Superior temporal gyrus (tissue), 1 donor: ENCODE results near the gene DGAT2.
A peak's percentile ranks its signal among the peaks of the same experiment; 100 is the strongest.

Experiments used
- DNase-seq: peaks from one replicate; pipeline ENCODE4 v3.0.0-alpha.2; 2016; ENCODE audit errors: extremely low spot score

DGAT2 gene

DNA sequence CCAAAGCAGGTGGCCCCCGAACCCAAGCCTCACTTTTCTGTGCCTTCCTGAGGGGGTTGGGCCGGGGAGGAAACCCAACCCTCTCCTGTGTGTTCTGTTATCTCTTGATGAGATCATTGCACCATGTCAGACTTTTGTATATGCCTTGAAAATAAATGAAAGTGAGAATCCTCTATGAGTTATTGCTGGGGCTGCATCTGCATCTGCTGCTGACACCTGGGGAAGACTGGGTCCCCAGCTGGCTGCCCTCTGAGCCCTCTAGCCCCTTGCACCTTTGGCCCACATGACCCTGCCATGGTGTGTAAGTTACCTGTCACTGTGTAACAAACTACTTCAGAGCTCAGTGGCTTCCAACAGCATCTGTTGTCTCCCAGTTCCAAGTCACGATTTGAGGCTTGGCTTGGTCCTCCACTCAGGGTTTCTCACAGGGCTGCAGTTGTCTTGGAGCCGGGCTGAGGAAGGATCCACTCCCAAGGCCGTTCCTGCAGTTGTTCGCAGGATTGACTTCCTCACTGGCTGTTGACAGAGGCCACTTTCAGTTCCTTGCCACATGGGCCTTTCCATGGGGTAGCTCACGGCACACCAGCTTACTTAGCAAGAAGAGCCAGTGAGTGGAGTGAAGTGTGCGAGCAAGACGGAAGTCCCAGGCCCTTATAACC, 32.9 kb downstream of the DGAT2 start:
- peak; percentile 23 for DNase-seq

DNA sequence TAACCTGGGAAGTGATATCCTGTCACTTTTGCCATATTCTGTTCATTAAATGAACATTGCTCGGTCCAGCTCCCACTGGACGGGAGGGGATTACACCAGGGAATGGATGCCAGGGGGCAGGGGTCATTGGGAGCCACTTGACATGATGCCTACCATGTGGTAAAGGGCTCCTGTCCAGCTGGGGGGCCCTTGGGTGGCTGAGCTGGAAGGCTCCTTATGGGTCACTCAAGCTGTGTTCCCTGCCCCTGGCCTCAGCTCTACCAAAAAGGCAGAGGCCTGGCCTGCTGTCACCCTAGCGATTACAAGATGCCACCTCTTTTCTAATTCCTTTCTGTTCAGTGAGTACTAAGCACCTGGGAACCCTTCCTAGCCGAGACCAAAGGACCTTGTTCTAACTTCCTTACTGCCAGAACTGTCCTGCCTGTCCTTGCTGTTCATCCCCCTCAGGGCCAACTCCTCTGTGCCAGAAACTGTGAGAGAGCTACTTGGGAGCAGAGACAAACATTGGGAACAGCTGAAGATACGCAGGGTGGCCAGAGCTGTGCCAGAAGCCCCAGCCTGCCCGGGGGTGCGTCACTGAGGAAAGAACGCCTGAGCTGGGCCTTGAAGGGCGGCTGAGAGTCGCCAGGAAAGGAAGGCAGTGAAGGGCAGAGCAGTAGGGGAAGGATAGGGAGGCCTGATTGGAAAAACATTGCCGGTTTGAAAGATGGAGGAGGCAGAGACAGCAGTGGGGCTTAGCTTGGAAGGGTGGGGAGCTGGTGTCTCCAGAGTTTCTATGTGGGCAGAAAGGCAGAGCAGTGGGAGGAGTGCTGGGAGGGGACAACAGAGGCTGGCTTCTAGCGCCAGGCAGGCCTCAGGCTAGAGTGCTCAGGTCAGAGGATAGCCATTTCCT, 33.7 kb downstream of the DGAT2 start:
- DNase-seq, result no peak

DNA sequence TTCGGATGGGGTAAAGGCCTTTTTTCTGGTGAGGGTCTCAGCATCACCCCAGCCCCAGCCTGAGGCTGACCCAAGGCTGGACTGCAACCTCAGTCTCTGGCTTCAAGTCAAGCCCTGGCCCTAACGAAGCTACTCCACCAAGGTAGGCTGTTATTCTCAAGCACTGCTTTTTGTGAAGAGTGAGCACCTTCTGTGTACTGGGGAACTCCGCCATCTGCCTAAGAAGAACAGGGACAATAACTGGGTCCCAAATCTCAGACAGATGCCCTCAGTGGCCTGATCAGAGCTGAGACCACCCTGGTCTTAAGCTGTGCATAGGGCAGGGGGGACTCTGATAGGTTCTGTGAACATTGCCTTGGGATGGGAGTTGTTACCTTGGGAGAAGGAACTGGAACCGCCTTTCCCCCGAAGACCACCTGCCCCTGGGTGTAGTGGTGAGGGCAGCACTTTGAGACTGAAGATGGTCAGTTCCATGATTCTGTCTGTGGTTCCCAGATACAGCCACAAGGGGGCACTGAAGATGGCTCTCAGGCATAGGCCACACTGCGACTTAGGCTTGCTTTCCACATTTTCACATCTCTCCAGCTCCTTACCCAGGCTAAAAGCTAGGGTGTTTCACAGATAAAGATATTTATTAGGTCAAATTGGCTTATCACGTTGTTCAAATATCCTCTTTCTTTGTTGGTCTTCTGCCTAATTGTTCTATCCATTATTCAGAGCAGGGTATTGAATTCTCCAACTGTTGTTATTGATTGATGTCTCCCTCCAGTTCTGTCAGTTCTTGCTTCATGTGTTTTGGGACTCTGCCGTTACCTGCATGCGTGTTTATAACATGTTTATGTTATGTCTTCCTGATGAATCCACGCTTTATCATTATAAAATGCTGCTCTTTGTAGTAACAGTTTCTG, 34.6 kb downstream of the DGAT2 start:
- peak; percentile 95 for DNase-seq

DNA sequence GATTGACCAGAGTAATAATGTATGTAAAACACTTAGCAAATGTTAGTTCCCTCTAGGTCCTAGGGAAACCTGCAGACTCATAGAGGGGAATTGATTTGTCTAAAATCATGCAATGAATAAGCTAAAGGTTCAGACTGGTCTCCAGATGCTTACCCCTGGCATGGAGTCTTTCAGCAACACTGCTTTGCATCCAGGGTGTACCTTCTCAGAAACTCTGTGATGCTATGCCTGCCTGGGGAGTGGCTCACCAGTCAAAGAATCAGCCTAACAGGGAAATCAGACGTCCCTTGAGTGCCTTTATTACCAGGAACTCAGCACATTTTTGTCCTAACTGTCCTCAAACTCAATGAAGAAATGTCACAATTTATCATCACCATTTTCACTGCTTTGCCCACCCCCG, 40.5 kb downstream of the DGAT2 start:
- no peak for DNase-seq

DNA sequence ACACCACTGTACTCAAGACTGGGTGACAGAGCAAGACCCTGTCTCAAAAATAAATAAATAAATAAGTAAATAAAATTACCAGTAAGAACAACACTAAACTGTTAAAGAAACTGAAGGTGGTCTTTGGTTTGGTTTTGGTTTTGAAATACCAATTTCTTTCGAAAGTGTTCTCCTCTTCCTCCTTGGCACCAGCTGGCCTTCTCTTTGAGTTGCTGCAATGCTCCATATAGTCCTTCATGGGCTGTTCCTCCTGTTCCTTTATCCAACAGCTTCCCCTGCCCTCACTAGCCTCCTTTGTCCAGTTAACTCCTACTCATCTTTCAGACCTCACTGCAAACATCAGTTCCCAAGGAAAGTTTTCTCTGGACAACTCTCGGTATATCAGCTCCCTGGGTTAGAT, 41.4 kb downstream of the DGAT2 start:
- DNase-seq, result no peak

DNA sequence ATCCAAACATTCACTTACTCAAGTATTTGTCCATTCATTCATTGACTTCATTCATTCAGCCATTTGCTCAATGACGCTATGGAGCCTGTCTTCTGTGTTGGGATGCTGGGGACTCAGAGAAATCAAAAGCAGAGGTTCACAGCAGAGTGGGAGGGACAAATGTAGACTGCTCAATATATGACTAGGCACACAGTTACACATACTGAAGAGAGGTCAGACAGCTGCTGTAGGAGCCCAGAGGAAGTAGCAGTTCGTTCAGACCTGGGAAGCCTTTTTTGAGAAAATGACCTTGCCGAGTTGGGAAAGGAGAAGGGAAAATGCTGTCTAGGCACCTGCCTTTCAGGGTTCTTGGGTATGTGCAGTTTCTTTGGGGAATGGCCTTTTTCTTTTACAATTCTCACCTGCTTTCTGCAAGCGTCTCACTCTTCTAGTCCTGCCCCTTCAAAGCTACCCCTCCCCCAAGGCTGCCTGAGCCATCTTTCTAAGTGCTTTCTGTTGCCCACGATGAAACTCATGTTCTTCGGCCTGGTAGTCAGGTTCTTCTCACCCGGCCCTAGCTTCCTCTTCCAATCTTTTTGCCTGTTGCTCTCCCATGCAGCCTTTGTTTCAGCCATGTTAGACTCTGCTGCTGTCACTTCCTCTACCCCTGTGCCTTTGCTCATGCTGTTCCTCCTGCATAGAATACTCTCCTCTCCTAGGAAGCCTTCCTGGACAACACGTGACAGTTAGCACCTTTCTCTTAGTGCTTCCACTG, 42.2 kb downstream of the DGAT2 start:
- DNase-seq, result no peak

DNA sequence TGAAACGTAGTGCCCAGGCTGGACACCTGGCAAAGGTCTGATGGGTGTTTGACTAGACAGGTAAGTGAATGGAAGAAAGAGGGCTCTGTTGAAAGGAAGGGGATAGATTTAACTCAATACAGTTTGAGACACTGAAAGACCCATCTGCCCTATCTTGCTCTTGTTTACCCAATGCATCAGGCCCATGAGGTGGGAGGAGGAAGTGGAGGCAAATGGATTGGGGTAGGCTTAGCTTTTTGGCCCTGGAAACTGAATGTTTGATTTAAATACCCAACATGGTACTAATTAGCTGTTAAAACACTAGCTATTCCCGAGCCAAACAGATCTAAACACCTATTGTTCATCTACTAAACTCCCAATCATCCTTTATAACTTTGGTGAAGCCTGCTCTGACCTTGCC, 42.9 kb downstream of the DGAT2 start:
- no peak for DNase-seq

DNA sequence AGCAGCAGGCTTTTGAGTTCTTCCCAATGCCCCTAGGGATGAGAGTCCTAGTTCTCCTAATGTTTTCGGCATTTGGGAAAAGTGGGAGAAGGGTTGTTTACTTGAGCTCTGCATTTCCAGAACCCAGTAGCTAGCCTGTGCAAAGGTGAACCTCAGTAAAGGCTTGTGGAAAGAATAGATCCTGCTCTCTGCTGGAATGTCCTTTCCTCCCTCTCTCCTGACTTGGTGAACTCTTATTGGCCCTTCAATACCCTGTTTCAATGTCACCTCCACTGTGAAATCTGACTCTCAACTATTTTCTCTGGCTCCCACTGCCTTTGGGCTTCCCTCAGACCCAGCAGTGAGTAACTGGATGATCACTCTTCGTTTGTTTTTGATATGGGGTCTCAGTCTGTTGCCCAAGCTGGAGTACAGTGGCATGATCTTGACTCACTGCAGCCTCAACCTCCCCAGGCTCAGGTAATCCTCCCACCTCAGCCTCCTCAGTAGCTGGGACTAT, 44.0 kb downstream of the DGAT2 start:
- DNase-seq, result no peak

DNA sequence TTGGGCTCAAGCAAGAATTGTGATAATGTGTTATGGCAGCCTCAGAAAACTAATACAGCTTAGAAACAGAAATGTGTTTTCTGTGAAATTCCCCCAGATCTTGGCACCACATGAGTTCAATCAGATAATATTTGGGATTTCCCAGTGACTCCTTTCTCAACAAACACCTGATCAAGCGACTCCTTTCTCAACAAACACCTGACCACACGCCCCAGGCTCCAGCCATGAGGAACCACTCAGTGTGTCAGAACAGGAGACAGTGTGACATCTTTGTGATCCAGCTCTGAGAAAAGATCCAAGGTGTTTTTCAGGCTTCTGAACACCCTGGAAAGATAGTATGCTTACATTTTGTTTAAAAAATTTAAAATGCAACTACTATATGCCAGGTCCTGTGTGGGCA, 44.5 kb downstream of the DGAT2 start:
- no peak for DNase-seq

DNA sequence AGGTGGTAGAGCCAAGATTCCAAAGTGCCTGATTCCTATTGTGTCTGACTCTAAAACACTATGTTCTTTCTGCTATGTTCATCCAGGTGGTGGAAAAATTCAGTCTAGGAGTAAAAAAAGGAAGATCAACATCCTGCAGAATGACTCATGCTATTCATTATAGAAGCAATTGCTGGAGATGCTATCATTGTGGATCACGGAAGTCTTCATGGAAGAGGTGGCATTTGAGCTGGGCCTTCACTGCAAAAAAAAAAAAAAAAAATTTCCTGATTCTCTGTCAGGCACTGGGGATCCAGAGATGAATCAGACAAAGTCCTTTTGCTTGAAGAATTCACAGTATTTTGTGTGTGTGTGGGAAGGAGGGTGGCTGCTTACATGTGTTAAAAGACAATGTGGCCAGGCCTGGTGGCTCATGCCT, 45.1 kb downstream of the DGAT2 start:
- DNase-seq, result no peak

DNA sequence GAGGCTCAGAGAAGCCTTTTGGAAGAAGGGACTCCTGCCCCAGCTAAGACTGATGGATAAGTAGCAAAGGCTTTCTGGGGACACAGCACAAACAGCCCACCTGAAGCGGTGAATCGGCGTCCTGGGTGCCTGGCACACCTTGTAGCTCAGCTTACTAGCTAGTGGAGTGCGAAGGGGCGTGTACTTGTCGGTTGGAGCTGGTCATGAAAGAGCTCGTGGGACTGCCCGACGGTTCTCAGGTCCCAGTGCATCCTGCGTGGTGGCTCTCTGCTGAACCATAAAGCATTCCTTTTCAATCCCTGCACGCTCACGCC, 45.7 kb downstream of the DGAT2 start:
- DNase-seq, result no peak

DNA sequence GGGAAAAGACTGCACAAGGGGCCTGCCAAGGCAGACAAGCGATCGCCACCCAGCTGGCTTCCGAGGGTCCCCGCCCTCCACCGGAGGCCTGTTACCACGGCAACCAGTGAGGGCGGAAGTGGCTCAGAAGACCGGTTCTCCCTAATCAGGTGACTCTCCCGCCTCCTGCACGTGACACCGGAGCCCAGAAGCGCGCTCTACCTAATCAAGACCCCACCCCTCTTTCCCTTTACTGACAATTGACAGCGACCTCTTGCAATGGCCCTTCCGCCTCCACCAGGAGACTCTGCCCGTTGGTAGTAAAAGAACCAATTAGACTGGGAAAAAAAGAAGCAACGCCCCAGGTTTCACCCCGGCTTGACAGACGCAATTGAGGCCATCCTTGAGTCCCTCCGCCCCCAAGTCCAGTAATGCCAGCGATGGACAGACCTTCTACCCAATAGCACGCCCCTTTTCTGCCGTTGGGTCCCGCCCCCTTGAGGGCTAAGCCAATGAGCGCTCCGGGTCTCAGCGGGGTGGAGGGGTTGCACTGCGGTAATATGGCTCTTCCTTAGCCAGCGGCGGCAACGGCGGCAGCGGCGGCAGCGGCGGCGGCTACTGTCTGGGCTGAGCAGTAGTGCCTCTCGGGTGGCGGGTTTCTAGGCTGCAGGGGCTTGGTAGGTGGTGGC, 46.2 kb downstream of the DGAT2 start, which contains the start of gene UVRAG:
Gene UVRAG (plus strand): TSS at position 534 of the 668 bp plus-strand sequence. CDS start 198 bp downstream, outside the sequence.
- peak; percentile 100 for DNase-seq

DNA sequence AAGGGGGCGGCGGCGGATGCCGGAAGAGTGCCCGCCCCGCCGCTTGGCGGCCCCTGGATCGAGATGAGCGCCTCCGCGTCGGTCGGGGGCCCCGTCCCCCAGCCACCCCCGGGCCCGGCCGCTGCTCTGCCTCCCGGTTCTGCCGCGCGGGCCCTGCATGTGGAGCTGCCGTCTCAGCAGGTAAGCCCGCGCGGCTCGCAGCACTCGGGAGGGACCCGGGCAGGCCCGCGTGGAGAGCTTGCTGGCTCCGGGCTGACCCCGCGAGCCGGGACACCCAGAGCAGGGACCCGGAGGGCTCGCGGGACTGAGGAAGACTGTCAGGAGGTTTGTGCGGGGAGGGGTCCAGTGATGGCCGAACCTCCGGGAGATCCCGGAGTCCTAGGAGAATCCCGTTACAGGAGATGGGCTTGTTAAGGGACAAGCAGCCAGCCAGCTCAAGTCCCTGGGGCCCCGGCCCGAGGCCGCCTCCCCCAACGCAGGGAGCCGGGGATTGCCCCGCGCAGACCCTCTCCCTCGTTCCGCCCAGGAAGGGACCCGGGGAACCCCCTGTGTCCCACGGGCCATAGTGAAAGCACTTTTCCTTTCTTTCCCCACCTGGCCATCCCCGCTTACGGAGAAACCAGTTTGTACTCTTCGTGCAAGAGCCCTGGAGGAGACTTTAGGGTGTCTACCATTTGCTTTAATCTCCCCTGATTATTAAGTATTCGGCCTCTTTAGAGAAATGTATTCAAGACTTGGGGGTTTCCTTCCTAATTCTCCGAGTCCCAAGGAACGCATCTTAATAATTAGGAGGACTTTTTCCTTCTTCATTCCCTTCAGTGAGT, 47.0 kb downstream of the DGAT2 start:
- DNase-seq, result no peak

DNA sequence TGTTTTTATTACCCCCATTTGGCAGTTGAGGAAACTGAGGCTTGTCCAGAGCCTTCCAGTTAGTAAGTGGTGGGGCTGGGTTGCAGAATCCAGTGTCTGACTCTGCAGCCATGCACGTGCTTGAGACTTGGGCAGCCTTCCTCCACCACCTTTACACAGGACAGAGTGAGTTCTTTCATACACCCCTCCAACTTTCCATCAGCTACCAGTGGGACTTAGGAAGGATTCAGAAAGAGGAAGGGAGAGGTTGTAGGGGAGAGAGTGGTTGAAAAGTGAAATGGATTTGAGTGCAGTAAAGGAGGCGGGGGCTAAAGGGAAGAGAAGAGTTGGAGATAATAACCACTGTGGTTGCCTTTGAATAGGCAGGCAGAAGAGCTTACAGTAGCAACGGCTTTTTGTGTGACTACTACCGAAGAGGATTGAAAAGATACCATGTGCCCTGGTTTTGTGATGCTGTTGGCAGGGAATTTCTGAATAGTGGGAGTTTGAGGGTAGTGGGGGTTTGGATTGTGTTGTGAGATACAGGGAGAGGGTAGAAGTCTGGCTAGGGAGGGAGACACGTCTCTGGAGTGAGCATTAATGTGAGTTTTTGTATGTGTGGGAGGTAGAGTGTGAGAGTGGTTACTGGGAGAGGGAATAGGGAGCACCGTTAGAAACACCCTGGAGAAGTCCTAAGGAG, 48.1 kb downstream of the DGAT2 start:
- DNase-seq, result no peak

DNA sequence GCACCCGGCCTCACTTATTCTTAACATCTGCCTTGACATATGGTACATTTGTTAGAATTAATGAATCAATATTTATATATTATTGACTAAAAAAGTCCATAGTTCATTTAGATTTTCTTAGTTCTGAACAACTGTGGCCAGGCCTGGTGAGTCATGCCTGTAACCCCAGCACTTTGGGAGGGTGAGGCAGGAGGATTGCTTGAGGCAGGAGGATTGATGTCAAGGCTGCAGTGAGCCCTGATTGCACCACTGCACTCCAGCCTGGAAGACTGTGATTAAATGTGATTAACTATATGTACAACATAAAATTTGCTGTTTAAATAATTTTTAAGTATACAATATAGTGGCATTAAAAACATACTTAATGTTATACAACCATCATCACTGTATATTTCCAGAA, 52.1 kb downstream of the DGAT2 start:
- DNase-seq, result no peak

DNA sequence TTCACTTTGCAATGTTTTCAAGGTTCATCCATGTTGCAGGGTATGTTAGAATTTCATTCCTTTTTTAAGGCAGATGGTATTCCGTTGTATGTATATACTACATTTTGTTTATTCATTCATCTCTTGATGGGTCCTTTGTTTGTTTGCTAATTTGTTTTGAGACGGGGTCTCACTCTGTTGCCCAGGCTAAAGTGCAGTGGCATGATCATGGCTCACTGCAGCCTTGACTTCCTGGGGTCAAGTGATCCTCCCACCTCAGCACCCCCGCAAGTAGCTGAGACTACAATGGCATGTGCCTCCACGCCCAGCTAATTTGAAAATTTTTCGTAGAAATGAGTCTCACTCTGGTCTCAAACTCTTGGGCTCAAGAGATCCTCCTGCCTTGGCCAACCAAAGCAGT, 52.6 kb downstream of the DGAT2 start:
- DNase-seq, result no peak

DNA sequence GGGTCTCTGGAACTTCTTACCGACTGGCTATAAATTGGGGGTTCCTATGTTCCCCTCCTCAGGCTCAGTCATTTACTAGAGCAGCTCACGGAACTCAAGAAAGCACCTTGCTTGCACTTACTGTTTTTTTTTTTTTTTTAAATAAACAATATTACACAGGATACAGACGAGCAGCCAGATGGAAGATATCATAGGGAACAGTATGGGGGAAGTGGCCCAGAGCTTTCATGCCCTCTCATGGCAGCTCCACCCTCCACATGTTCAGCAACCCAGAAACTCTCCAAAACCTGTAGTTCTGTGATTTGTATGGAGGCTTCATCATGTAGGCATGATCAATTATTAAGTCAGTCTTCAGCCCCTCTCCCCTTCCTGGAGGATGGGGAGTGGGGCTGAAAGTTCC, 54.0 kb downstream of the DGAT2 start:
- no peak for DNase-seq

DNA sequence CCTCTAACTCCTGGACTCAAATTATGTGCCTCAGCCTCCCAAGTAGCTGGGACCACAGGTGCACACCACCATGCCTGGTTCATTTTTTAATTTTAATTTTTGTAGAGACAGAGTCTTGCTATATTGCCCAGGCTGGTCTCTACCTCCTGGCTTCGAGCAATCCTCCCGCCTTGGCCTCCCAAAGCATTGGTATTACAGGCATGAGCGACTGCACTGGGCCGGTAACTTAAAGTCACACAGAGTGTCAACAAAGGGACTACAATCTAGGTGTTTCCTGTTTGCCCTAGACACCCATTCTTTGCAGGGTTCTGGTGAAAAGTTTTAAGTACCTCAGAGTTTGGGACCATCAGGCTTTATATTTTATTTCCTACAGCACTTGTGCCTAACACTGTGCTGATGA, 54.8 kb downstream of the DGAT2 start:
- DNase-seq, result no peak

DNA sequence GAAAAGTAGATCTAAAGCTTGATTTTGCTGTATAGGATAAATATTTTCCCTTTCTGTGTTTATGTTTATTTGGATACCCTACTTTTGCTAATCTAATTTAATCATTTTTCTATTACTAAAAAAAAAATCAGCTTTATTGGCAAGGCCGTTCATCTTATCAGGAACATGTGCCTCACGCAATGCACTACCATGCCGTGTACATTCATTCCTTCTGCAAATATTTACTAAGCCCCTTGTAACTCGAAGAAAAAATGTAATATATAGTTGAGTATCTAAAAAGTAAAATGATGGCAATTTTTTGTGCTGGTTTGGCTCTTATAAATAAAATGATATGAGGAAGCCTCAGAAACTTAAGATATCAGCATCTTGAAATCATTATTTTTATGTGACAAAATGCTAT, 55.4 kb downstream of the DGAT2 start:
- DNase-seq, result no peak
